Measurements from ENCODE around the gene PHEX.
"Not testable (repeated sequence)": the region's sequence is repeated elsewhere in the genome, so short reads cannot be mapped to it uniquely, and the experiment has no call there.

PHEX gene

GRCh38 chrX:22268706-22269105, 236.6 kb downstream of the PHEX start:
- no peak for DNase-seq

GRCh38 chrX:22272613-22273012, 240.5 kb downstream of the PHEX start, which contains the start of gene CBLL2:
Gene CBLL2, plus strand, starts transcription at chrX:22272913. Its CDS starts 79 bp downstream, at chrX:22272992.
- no peak for DNase-seq

DNA sequence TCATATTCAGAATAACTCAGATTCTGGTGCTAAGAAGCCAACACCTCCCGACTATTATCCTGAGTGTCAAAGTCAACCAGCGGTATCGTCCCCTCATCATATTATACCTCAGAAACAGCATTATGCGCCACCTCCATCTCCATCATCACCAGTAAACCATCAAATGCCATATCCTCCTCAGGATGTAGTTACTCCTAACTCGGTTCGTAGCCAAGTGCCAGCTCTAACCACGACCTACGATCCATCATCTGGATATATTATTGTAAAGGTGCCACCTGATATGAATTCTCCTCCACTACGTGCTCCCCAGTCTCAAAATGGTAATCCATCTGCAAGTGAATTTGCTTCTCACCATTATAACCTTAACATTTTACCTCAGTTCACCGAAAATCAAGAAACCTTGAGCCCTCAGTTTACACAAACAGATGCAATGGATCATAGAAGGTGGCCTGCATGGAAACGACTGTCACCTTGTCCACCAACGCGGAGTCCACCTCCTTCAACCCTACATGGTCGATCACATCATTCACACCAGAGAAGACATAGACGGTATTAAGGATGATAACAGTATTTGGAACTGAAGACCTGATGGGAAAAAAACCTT, 241.7 kb downstream of the PHEX start:
- DNase-seq: no peak

- no peak for DNase-seq
These were observed 244.7 kb downstream of the PHEX start for GRCh38 chrX:22276781-22277180.

GRCh38 chrX:22278375-22278774, 246.2 kb downstream of the PHEX start:
- no peak for DNase-seq

DNA sequence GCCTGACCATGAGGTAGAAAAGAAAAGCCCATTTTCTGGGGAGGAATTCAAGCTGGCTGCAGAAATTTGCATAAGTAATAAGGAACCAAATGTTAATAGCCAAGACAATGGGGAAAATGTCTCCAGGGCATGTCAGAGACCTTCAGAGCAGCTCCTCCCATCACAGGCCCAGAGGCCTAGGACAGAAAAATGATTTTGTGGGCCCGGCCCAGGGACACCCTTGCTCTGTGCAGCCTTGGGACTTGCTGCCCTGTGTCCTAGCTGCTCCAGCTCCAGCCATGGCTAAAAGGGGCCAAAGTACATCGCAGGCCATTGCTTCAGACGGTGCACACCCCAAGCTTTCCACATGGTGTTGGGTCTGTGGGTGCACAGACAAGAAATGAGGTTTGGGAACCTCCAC, 257.1 kb downstream of the PHEX start:
- DNase-seq: not testable (repeated sequence)

DNA sequence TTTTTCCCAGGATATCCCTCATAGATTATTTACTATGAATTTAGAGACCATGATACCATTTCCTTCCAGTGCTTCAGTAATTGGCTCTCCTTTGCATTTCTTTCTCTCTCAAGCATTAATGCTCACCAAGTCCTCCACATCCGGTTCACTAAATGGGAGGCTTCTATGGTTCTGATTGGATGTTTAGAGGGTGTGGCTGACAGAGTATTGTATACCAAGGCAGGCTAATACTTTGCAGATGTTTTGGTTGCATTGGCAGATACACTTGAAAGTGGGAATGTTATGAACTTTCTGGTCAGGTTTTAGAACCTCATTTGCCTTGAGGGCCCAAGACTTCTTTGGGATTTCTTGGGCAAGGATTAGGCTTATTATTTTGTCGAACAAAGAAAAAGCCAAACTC, 264.7 kb downstream of the PHEX start:
- no peak for DNase-seq

DNA sequence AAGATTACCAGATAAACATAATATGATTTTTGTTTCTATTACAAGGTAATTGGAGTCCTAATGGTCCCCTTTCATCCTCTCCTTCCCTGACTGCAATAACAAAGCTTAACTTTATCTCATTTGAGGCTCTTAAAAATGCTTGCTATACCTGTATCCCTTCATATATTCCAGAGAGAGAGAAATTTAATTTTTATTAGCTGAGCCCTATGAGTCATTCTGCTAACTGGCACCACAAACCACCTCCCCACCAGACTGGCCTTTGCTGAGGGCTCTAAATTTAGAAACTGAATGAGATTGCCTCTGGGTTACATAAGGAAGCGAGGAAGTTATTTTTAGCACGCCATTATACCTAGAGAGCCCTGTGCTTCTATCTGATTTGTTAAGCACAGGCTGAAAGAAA, 268.0 kb downstream of the PHEX start:
- DNase-seq: no peak

Data from CD4-positive, alpha-beta T cell treated with Interleukin-10 for 1 hour (primary cell).